Endometrial microvascular endothelial cells (primary cell): ENCODE measurements around the gene SEMA6A. TPM values are rescaled to one million over a fixed set of nuclear protein-coding genes. Genes with fewer than 3 reads are reported as not detected.

Experiments used
- in situ Hi-C: cut with HindIII; loops from 2 replicates; pipeline ENCODE4 v1.10.0; 2017; ENCODE audit warnings: low sequenced_read_pairs, low pct_unique_long_range_greater_than_20kb; ENCODE audit errors: inconsistent ontology term
- total RNA-seq: library from RNA; depleted of rRNA; stranded (reverse); fragments of >200 nt; gene quantifications from one replicate; pipeline ENCODE4 v1.2.3, GENCODE V29; 2015; ENCODE audit errors: inconsistent ontology term

SEMA6A gene, protein sequence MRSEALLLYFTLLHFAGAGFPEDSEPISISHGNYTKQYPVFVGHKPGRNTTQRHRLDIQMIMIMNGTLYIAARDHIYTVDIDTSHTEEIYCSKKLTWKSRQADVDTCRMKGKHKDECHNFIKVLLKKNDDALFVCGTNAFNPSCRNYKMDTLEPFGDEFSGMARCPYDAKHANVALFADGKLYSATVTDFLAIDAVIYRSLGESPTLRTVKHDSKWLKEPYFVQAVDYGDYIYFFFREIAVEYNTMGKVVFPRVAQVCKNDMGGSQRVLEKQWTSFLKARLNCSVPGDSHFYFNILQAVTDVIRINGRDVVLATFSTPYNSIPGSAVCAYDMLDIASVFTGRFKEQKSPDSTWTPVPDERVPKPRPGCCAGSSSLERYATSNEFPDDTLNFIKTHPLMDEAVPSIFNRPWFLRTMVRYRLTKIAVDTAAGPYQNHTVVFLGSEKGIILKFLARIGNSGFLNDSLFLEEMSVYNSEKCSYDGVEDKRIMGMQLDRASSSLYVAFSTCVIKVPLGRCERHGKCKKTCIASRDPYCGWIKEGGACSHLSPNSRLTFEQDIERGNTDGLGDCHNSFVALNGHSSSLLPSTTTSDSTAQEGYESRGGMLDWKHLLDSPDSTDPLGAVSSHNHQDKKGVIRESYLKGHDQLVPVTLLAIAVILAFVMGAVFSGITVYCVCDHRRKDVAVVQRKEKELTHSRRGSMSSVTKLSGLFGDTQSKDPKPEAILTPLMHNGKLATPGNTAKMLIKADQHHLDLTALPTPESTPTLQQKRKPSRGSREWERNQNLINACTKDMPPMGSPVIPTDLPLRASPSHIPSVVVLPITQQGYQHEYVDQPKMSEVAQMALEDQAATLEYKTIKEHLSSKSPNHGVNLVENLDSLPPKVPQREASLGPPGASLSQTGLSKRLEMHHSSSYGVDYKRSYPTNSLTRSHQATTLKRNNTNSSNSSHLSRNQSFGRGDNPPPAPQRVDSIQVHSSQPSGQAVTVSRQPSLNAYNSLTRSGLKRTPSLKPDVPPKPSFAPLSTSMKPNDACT
- 0.37 TPM for total RNA-seq

DNA sequence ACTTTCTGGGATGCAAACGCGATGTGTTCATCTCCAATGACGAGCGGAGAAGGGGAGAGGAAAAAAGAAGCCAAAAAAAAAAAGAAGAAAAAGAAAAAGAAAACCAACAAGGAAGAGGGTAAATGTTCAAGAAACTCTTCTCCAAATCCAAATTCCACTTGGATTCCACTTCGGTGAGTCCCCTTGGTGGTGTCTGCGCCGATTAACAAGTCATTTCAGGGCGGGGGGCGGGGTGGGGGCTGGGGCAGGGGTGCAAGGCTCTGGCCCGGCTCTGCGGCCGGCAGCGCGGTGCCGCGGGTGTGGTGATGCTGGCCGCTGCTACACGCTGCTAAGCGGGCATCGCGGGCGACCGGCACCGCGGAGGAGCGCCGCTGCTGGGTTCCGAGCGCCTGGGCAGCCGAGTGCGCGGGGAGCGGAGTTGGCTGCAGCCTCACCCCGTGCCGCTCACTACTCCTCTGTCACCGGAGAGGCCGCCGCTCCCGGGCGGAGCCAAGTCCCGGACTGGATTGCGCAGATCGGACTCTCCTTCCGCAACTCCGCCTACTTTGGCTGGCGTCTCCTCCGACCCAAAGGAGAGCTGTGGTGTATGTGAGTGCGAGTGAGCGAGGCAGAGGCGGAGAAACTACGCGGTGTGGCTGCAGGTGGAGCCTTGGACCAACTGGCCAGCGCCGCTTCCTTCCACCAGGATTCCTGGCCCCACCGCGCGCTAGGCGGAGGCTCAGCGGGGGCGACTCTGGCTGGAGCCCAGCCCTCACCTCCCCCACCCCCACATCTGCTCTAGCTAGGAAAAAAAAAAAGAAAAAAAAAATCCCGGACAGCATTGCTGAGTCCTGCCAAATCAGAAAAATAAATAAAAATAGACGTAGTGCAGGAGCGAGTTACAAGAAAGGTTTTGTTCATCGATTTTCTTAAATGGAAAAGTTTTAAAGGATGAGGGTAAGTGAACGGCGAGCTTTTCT lies at the start of gene SEMA6A:
Gene SEMA6A, minus strand, starts transcription at position 457 of the 959 bp plus-strand sequence. CDS start 69,879 bp downstream, outside the sequence.
- in situ Hi-C loops: no loop called here

DNA sequence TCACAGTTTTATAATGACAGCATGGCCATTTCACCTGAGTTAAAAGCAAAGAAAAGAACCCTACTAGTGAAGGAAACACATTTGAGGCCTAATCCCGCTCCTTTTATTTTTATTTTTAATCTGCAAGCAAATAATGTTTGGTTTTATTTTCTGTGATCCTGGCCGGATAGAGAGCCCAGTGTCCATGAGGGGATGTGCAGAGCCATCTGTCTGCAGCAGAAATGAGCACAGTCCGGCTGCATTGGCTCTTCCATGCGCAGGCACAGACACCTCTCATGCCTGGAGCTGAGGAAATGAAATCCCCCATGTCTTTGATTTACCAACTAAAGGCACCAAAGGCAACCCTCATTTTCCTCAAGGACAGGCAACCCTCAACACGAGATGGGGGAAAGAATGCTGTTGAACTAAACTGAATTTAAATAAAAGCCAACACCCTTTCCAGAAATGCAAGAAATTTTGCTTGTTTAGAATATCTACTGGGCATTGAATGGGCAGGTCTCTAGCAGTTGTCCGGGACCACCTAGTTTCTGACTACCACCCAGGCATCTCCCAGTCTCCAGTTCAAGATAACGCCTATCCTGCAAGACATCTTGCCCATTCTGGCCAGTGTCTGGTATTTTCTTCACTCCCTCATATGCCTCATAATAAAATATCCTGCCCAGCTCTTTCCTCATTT lies 47.9 kb upstream of the SEMA6A start:
- in situ Hi-C loops: no loop called here

DNA sequence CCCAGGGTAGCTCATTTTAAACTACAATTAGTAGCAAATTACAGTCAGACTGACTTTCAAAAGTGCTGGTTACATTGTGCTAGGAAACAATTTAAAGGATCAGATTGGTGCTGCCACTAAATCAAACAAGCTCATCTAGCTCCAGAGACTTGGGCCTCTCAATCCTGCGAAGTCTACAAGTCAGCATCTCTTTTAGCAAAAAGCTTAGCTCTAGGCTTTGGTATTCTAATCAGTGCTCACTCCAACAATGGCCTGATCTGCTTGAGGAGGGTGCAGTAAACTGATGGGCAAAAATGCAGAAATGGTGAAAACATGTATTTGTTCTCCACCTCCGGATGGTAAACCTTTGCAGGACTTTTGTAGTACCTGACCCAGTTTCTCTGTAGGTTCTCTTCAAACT lies 47.0 kb upstream of the SEMA6A start:
- in situ Hi-C loops: no loop called here

DNA sequence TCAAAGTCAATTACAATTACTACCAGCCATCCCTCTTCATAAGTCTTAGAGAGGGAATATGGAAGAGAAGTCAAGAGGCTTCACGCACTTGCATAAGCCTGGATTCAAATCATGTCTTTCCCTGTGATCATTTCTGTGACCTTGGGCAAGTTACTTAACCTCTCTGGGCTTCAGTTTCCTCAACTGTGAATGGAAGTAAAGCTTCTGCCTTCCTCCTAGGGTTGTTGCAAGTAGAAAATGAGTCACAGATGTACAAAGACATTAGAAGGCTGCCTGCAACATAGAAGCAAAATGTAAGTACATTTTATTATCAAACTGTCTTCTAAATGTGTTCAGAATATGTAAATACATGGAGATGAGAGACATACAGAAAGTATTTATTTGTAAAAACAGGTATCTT lies 42.3 kb upstream of the SEMA6A start:
- in situ Hi-C loops: no loop called here

DNA sequence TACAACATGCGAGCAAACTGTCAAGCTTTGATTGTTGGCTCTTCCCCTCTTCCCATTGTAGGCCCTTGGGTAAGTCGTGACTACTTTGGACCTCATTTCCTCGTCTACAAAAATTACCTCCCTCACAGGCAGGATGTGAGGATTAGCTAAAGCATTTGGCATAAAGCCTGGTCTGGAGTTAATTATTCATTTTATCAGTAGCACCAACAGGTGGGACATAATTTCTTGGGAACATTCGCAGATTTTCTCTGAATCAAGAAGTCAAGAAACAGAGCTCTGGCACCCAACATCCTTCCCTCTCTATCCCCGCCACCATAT lies 39.9 kb upstream of the SEMA6A start:
- in situ Hi-C loops: no loop called here

DNA sequence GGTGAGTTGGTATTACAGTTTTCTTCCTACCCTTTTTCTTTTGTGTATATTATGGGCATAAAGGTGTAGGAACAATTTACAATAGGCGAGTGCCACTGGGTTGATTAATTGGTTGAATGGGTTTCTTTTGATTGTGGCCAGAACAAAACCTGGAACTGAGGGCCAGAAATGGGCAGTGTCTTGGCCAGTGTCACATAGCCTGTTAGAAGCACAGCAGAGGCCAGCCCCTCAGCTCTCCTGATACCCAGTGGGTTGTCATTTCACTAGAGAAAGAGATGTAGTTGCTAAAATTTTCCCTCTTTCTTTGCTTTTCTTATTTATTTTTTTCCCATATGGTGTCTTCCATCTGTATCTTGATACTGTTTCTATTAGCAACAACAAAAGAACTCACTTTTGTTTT lies 38.8 kb upstream of the SEMA6A start:
- in situ Hi-C loops: no loop called here

DNA sequence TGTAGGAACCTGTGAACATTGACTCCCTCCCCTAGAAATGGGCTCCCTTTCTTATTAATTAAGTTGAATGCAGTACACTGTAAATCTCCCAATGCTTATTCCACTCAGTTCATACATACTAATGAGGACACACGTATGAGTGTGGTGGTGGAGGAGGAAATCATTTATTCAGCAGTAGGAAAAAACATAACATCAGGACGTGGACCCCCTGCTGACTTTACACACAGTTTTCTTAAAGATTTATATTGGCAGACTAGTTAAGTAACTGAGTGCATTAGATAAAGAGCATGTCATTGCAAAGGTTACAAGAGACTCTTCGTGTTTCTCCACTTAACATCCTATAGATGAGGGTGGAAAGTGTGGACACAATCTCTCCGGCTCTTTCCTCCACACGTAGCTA lies 37.8 kb upstream of the SEMA6A start:
- in situ Hi-C loops: no loop called here

DNA sequence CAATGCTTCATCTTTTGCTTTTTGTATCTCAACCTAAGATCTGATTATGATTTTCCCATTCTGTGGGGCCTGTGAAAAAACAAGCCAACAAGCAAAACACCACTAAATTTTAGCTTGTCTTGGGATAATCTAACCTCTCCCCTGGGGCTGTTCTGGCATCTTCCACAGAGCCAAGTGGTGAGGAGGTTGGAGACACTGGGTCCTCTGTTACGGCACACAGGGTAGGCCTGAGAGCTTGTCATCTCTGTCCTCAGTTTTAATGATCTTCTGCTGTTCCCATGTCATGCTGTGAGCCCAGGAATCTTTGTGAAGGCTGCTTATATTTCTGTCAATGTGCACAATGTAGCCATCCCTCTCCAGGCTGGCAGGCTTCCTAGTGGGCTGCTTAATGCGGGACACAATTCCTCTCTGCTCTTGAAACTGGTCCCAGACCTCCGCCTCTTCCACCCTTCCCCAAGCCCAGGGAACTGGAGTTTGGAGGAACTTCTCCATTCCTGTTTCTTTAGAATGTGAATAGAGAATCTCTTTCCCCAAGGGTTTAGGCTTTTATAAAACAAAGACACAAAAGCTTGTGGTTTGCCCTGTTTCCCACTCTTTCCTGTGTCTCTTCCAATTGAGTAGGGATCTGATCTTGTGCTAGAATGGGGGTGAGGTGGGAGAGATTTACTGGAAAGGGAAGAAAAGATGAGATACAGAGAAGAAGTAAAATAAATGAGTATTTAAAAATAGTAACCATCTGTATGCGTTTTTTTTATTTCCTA lies 30.9 kb upstream of the SEMA6A start:
- in situ Hi-C loops: no loop called here

DNA sequence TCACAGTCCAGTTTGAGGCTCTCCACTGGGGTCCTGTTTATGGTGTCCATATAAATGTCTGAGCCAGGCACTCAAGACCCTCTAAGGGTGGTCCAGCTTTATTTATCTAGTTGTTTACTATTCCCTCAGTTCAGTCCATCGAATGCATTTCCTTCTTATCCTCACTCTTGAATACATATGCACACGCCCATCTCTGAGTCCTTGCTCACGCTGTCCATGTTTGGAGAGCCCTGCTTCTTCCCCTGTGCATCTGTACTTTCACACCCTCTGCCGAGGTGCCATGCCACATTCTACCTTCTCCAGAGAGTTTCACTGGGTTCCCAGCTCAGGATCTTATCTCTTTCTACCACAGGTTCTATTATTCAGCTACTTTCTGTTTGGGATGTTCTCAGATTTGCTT lies 30.2 kb upstream of the SEMA6A start:
- in situ Hi-C loops: no loop called here

DNA sequence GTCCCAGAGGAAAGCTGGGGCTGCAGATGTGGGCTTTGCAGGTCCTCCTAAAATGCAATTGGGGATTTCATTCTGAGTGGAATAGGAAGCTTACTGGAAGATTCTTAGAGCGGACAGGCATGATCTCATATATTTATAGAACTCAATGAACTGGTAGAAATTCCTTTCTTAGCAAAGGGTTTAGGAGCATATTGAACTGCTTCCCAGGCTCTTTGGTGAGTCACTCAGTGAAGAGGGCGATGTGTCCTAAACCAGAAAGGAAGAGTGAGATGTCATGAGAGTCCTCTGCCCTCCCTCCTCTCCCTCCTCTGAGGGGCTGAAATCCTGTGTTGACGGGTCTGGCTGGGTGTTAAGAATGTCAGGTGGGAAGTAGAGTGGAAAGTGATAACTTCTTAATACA lies 26.3 kb upstream of the SEMA6A start:
- in situ Hi-C loops: no loop called here

DNA sequence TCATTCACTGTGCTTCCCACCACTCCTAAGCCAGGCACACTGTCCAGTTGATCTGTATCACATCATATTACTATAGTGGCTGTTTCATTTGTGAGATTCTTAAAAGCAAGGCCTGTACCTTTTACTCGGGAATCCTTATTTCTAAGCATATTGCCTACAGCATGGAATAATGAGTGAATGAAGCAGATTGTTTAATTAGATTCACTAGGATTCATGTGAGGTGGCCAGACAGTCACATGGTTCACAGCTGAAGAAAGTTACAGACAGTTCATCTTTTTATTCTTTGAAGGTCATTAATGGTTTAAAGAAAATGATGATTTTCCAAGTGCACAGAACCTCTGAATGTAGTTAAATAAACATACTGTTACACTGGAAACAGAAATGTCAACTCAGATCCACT lies 24.3 kb upstream of the SEMA6A start:
- in situ Hi-C loops: no loop called here

DNA sequence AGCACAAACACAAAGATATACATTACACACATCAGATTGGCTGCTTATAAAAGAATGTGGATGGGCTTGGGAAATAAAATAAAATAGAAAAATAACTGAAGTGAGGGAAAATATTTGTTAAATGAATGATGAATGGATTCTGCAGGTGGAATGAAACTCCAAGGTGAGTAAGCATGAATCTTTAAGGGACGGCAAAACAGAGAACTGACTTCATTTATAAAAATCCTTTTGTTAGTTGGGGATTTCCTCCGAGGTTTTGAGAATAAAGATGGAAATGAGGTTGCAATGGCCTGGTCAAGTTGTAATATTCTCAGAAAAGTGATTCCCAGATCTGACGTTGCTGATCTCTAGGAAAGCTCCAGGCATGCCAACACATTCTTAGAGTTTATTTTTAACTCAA lies 20.9 kb upstream of the SEMA6A start:
- in situ Hi-C loops: no loop called here

DNA sequence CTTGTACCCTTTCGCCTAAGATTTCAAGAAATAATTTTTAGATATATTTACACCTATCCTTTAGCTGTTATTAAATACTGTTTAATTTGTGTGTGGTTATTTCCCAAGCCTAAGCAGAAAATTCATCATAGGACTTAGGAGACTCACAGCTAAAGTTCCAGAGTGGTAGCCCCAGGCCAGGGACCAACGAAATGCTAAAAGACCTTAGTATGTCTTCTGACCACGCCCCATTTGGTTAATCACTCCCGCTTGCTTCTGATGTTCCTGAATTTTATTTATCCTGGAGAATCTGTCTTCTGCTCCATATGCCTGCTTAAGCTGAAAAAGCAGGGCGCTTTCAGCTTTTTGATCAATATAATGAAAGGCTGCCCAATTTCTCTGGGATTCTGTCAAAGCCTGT lies 18.7 kb upstream of the SEMA6A start:
- in situ Hi-C loops: no loop called here

DNA sequence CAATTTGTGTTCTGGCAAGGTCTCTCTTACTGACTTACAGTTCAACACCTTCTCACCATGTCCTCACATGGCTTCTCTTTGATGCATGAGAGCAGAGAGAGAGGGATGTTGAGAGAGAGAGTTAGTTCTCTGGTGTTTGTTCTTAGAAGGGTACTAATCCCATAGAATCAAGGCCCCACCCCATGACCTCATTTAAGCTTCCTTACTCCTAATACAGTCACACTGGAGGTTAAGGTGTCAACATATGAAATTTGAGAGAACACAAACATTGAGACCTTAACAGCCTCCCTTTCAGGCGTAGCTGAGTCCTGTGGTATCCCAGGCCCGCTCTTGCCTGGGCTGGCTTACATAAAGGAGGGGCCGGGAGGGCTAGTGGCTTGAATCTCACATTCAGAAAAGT lies 10.6 kb upstream of the SEMA6A start:
- in situ Hi-C loops: no loop called here

DNA sequence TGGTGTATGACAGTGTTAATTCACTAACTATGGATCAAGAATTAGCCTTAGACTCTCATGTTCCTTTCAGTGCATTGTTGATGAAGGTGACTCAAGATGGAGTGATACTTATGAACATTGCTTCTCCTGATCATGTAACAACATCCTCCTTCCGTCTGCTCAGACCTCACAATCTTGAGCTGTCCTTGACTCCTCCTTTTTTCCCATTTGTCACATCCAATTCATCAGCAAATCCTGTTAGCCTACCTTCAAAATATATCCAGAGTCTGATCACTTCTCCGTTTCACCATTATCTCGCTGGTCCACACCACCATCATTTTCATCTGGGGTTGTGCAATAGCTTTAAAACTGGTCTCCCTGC lies 9.2 kb upstream of the SEMA6A start:
- in situ Hi-C loops: no loop called here

DNA sequence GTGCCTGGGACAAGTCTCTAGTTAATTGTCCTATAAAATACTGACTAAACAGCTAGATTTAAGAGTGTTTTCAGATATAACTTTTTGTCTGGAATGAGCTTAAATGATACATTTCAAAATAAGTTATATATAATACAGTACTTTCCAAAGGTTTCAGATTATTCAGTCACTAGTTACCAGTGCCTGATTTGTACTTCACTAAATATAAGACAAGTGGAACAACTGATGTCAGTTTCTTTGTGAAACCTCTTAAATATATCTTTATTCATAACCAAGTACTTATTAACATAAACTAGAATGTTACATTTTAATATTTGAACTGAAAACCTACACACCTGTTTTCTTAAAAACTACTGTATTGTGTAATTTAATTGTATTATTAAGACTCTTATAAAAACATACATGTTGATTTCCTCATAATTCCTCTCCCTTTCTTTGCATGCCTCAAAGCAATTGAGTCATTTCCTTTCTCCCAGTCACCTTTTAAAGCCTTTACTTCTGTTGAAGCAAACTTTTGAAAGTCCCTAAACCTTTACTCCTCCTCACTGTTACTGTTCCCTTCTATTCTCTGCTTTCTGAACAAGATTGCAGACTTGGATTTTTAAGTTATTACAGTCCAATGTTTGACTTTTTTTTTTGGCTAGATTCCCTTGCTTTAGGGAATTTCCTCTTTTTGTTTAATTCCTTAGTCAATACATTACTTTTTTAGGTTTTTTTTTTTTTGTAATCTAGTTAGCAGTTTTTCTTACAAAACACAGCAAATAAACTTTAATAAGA lies 8.7 kb upstream of the SEMA6A start:
- in situ Hi-C loops: no loop called here

DNA sequence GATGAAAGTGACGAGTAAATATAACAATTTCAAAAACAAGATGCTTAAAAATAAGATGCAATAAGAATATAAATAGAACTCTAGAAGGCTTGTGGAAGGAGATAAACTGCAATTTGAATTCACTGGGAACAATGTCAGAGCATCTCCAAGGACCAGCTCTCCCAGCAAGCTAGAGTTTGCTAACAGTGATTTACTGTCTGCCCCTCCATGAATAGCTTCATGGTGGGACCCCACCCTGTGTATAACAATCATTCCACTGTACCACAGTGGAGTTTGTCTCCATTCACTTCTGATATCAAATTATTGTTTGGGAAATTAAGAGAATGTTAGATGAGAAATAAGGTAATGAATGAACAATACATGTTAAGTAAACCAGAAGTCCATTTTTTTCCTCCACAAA lies 7.3 kb upstream of the SEMA6A start:
- in situ Hi-C loops: no loop called here
